NOMO-1 treated with DMSO at 0.1 percent for 48 hours (cell line): ENCODE data around the gene GEMIN2.
"Not testable (repeated sequence)": the region's sequence is repeated elsewhere in the genome, so short reads cannot be mapped to it uniquely, and the experiment has no call there.

Source experiments
- DNase-seq: peaks from one replicate; lab custom pipeline; 2025; ENCODE audit not compliant: unreplicated experiment; lab: John Stamatoyannopoulos, UW

The GEMIN2 gene

GRCh38 chr14:39114073-39114838 is at the start of gene GEMIN2:
Gene GEMIN2 (plus strand): TSS chr14:39114323. CDS start chr14:39114339, 16 bp downstream.
- peak; percentile 96 for DNase-seq

GRCh38 chr14:39069169-39069805 is 44.8 kb upstream of the GEMIN2 start:
- not testable (repeated sequence) for DNase-seq

- no peak for DNase-seq
Observed at GRCh38 chr14:39069923-39070322, 44.2 kb upstream of the GEMIN2 start.

GRCh38 chr14:39071096-39071495 is 43.0 kb upstream of the GEMIN2 start:
- DNase-seq, result no peak

GRCh38 chr14:39080886-39081285 is 33.2 kb upstream of the GEMIN2 start:
- DNase-seq, result no peak

- DNase-seq, result no peak
Observed at GRCh38 chr14:39083127-39083526, 31.0 kb upstream of the GEMIN2 start.

GRCh38 chr14:39085933-39086332 is 28.2 kb upstream of the GEMIN2 start:
- DNase-seq, result no peak

GRCh38 chr14:39087493-39087892 is 26.6 kb upstream of the GEMIN2 start:
- DNase-seq, result no peak

- DNase-seq, result no peak
Observed at GRCh38 chr14:39090548-39091111, 23.5 kb upstream of the GEMIN2 start.

GRCh38 chr14:39091716-39092115 is 22.4 kb upstream of the GEMIN2 start:
- DNase-seq, result no peak

GRCh38 chr14:39094515-39094914 is 19.6 kb upstream of the GEMIN2 start:
- no peak for DNase-seq

GRCh38 chr14:39097159-39097558 is 17.0 kb upstream of the GEMIN2 start:
- DNase-seq, result no peak

GRCh38 chr14:39099215-39099614 is 14.9 kb upstream of the GEMIN2 start:
- not testable (repeated sequence) for DNase-seq

- no peak for DNase-seq
Observed at GRCh38 chr14:39099748-39100147, 14.4 kb upstream of the GEMIN2 start.

- DNase-seq, result peak; percentile 7
Observed at GRCh38 chr14:39102265-39102968, 11.7 kb upstream of the GEMIN2 start.

- peak; percentile 91 for DNase-seq
Observed at GRCh38 chr14:39102969-39103957, 10.9 kb upstream of the GEMIN2 start, which contains the start of gene SEC23A. Gene SEC23A (minus strand): TSS chr14:39103235. CDS start chr14:39096118, 7,117 bp downstream.

- DNase-seq, result not testable (repeated sequence)
Observed at GRCh38 chr14:39104078-39104801, 9.9 kb upstream of the GEMIN2 start.

- peak; percentile 50 for DNase-seq
Observed at GRCh38 chr14:39107591-39107996, 6.5 kb upstream of the GEMIN2 start.

- DNase-seq, result no peak
Observed at GRCh38 chr14:39108791-39109190, 5.3 kb upstream of the GEMIN2 start.
